ENCODE results near the gene TXNRD3. TPM values are rescaled to one million over a fixed set of nuclear protein-coding genes. Genes with fewer than 3 reads are reported as not detected.
A peak's percentile ranks its signal among the peaks of the same experiment; 100 is the strongest.

TXNRD3 gene
- total RNA-seq, 1 experiment from 2014 or later, result 7.8 TPM

DNA sequence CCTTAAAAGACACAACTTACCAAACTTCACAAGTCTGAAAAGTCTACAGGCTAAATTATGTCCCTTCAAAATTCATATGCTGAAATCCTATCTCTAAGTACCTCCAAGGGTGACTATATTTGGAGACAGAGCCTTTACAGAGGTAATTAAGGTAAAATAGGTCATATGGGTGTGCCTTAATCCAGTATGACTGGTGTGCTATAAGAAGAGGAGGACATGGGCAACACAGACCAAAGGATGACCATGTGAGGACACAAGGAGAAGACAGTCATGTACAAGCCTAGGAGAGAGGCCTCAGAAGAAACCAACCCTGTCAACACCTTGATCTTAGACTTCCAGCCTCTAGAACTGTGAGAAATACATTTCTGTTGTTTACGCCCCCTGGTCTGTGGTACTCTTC, 32.2 kb downstream of the TXNRD3 start:
- no peaks in the 10 kb centered on the region for H3F3A ChIP-seq (ENCODE audit: low read length, unreplicated experiment)
- H3K4me2 ChIP-seq (ENCODE audit: low read length), result no peak overlapping the region
- H2AFZ ChIP-seq (ENCODE audit: low read length), result no peak overlapping the region
- TF ChIP-seq EZH2 (IDR thresholded peaks at IDR 0.05; ENCODE audit: low read length, unreplicated experiment), result no peak
- no peaks in the 10 kb centered on the region for H3K79me2 ChIP-seq (ENCODE audit: low read length)
- POLR2A ChIA-PET (ENCODE audit: unreplicated experiment), result no interaction called here
- CTCF ChIA-PET, result no interaction called here
- peaks cover 15% of the 10 kb centered on the region for H3K4me1 ChIP-seq (ENCODE audit: insufficient read depth, low read length)
- no peaks in the 10 kb centered on the region for H4K20me1 ChIP-seq (ENCODE audit: low read length)
- intact Hi-C loops (cut with micrococcal nuclease), result no loop called here
- H3K4me3 ChIP-seq (ENCODE audit: low read length), result no peak overlapping the region
- ATAC-seq, result no peak
- no peaks in the 10 kb centered on the region for H3K27me3 ChIP-seq (ENCODE audit: low read length)
- H3K27ac ChIP-seq (ENCODE audit: low read length), result no peak overlapping the region
- no peak for DNase-seq
- H3K36me3 ChIP-seq (ENCODE audit: low read depth, low read length), result peaks cover 3% of the 10 kb centered on the region; the same call in 1 of the 2 replicates
- no peaks in the 10 kb centered on the region for H3K9me3 ChIP-seq (ENCODE audit: low read length)
- no TSS peak for BruUV-seq (replicated peaks)
- H3K9ac ChIP-seq (ENCODE audit: low read length), result no peak overlapping the region
- H3K9me2 ChIP-seq (replicated peaks; ENCODE audit: low read length), result no peaks in the 10 kb centered on the region

DNA sequence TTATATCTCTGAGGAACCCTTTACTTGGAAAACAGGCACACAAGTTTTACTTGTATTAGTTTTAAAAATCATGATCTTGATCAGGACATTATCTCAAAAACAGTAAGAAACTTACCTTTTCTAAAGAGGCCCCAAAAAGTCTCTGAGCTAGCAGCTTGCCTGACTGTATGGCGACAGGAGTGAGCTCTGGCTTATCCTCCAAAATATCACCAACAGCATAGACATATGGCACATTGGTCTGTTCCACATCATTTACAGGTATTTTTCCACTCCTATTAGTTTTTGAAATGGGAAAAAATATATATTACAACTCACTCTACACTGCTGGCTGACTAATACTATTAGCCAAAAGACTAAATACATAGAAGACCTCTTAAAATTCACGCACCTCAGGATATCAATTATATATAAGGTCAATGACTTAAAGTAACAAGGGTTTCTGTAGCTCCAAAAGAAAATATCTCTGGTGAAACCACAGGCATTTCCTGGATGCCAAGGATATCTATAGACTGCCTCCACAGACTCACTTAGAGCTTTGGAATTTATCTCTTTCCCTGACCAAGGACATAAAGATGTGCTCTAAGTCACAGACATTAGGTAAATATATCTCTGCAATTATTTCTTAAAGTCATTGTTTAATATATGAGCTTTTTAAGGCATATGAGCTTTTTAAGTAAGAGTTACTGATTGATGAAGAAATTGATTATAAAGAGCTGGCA, 33.1 kb downstream of the TXNRD3 start:
- no peaks in the 10 kb centered on the region for H3K27me3 ChIP-seq (ENCODE audit: low read length)
- TF ChIP-seq EZH2 (IDR thresholded peaks at IDR 0.05; ENCODE audit: low read length, unreplicated experiment) (no peak), EZH2phosphoT487 (IDR thresholded peaks at IDR 0.05; ENCODE audit: borderline replicate concordance, low read length) (no peak)
- TF ChIP-seq, protein P1, sequence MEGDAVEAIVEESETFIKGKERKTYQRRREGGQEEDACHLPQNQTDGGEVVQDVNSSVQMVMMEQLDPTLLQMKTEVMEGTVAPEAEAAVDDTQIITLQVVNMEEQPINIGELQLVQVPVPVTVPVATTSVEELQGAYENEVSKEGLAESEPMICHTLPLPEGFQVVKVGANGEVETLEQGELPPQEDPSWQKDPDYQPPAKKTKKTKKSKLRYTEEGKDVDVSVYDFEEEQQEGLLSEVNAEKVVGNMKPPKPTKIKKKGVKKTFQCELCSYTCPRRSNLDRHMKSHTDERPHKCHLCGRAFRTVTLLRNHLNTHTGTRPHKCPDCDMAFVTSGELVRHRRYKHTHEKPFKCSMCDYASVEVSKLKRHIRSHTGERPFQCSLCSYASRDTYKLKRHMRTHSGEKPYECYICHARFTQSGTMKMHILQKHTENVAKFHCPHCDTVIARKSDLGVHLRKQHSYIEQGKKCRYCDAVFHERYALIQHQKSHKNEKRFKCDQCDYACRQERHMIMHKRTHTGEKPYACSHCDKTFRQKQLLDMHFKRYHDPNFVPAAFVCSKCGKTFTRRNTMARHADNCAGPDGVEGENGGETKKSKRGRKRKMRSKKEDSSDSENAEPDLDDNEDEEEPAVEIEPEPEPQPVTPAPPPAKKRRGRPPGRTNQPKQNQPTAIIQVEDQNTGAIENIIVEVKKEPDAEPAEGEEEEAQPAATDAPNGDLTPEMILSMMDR (conservative IDR thresholded peaks at IDR 0.05; ENCODE audit: low read depth, low read length), result no peak
- no peaks in the 10 kb centered on the region for H3K9me2 ChIP-seq (replicated peaks; ENCODE audit: low read length)
- DNase-seq (peak; percentile 43), ATAC-seq (peak; percentile 68)
- CTCF ChIA-PET, result no interaction called here
- H2AFZ ChIP-seq (ENCODE audit: low read length), result no peak overlapping the region
- no peaks in the 10 kb centered on the region for H3F3A ChIP-seq (ENCODE audit: low read length, unreplicated experiment)
- intact Hi-C loops (cut with micrococcal nuclease), result no loop called here
- POLR2A ChIA-PET (ENCODE audit: unreplicated experiment), result interaction anchor here (0.7 kb wide), 1 partner anchor 59 kb away, joined by 4 read pairs; no protein-coding TSS in a partner anchor
- H3K4me1 ChIP-seq (ENCODE audit: insufficient read depth, low read length), result peaks cover 18% of the 10 kb centered on the region
- H3K79me2 ChIP-seq (ENCODE audit: low read length), result no peaks in the 10 kb centered on the region
- no peak overlapping the region for H3K4me2 ChIP-seq (ENCODE audit: low read length)
- H3K9me3 ChIP-seq (ENCODE audit: low read length), result no peaks in the 10 kb centered on the region
- H3K36me3 ChIP-seq (ENCODE audit: low read depth, low read length), result peaks cover 3% of the 10 kb centered on the region; the same call in 1 of the 2 replicates
- H3K9ac ChIP-seq (ENCODE audit: low read length), result no peak overlapping the region
- BruUV-seq (replicated peaks), result no TSS peak
- H3K27ac ChIP-seq (ENCODE audit: low read length), result no peak overlapping the region
- no peaks in the 10 kb centered on the region for H4K20me1 ChIP-seq (ENCODE audit: low read length)
- H3K4me3 ChIP-seq (ENCODE audit: low read length), result no peak overlapping the region

DNA sequence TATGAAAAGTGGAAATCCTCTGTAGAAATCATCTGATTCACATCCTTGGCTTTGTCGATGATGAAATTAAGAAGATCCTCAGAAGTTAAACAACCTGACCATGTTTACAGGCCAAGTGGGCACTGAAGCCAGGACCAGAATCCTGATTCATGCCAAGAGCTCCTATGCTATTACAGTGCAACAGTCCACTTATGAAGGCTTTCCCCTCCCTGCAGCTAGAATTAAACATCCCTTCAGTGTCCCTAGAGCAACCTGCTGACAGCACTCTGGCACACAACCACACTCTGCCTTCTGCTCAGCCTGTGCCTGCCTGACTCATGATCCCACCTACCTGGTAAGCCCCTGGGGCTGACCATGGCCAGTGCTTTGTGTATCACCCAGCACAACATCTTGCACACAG, 33.8 kb downstream of the TXNRD3 start:
- no peak overlapping the region for H3K27ac ChIP-seq (ENCODE audit: low read length)
- intact Hi-C loops (cut with micrococcal nuclease), result no loop called here

More for the DNA sequence above, 33.8 kb downstream of the TXNRD3 start:
- no TSS peak for BruUV-seq (replicated peaks)
- Histone ChIP-seq H3K36me3 (ENCODE audit: low read depth, low read length) (peaks cover 3% of the 10 kb centered on the region; the same call in 1 of the 2 replicates), H3K4me2 (ENCODE audit: low read length) (no peak overlapping the region), H3K9me2 (replicated peaks; ENCODE audit: low read length) (no peaks in the 10 kb centered on the region), H3K4me3 (ENCODE audit: low read length) (no peak overlapping the region), H3K79me2 (ENCODE audit: low read length) (no peaks in the 10 kb centered on the region), H3K27me3 (ENCODE audit: low read length) (no peaks in the 10 kb centered on the region), H3K9ac (ENCODE audit: low read length) (no peak overlapping the region), H4K20me1 (ENCODE audit: low read length) (no peaks in the 10 kb centered on the region), H3K4me1 (ENCODE audit: insufficient read depth, low read length) (peaks cover 18% of the 10 kb centered on the region), H3F3A (ENCODE audit: low read length, unreplicated experiment) (no peaks in the 10 kb centered on the region), H2AFZ (ENCODE audit: low read length) (no peak overlapping the region), H3K9me3 (ENCODE audit: low read length) (no peaks in the 10 kb centered on the region)
- DNase-seq, result peak; percentile 31
- TF ChIP-seq EZH2 (IDR thresholded peaks at IDR 0.05; ENCODE audit: low read length, unreplicated experiment) (no peak), EZH2phosphoT487 (IDR thresholded peaks at IDR 0.05; ENCODE audit: borderline replicate concordance, low read length) (no peak)
- TF ChIP-seq, protein P1 (conservative IDR thresholded peaks at IDR 0.05; ENCODE audit: low read depth, low read length), result no peak
- peak; percentile 53 for ATAC-seq
- ChIA-PET POLR2A (ENCODE audit: unreplicated experiment) (no interaction called here), CTCF (no interaction called here)

All from PC-3 (cell line).